Skin of body (tissue), 2 donors: ENCODE results near the gene SLC35F5. TPM values are rescaled to one million over a fixed set of nuclear protein-coding genes. Genes with fewer than 3 reads are reported as not detected.
"Not testable (repeated sequence)": the region's sequence is repeated elsewhere in the genome, so short reads cannot be mapped to it uniquely, and the experiment has no call there.

Source experiments
- DNase-seq: peaks from one replicate; lab custom pipeline; 2025; lab: John Stamatoyannopoulos, UW
- total RNA-seq: library from RNA; depleted of rRNA; stranded (reverse); fragments of >200 nt; gene quantifications from one replicate; pipeline ENCODE4 v1.2.3, GENCODE V29; 2014

SLC35F5 gene
- total RNA-seq, 1 donor from 2014 or later: 136 TPM

- no peak for DNase-seq
Measured at GRCh38 chr2:113698892-113699447, 57.5 kb downstream of the SLC35F5 start.

- not testable (repeated sequence) for DNase-seq
Measured at GRCh38 chr2:113698251-113698650, 58.2 kb downstream of the SLC35F5 start.

GRCh38 chr2:113697516-113697915 lies 58.9 kb downstream of the SLC35F5 start:
- no peak for DNase-seq

- DNase-seq: no peak
Measured at GRCh38 chr2:113694438-113694837, 62.0 kb downstream of the SLC35F5 start.

- no peak for DNase-seq
Measured at GRCh38 chr2:113692698-113693428, 63.6 kb downstream of the SLC35F5 start.

GRCh38 chr2:113690871-113691270 lies 65.6 kb downstream of the SLC35F5 start:
- DNase-seq: not testable (repeated sequence)

- no peak for DNase-seq
Measured at GRCh38 chr2:113686537-113686936, 69.9 kb downstream of the SLC35F5 start.

GRCh38 chr2:113685471-113685870 lies 71.0 kb downstream of the SLC35F5 start:
- no peak for DNase-seq

GRCh38 chr2:113679457-113679856 lies 77.0 kb downstream of the SLC35F5 start:
- no peak for DNase-seq

- no peak for DNase-seq
Measured at GRCh38 chr2:113677330-113677729, 79.1 kb downstream of the SLC35F5 start.

GRCh38 chr2:113676623-113677266 lies 79.7 kb downstream of the SLC35F5 start:
- DNase-seq: no peak

GRCh38 chr2:113675875-113676274 lies 80.6 kb downstream of the SLC35F5 start:
- DNase-seq: no peak

GRCh38 chr2:113672326-113672932 lies 84.0 kb downstream of the SLC35F5 start:
- no peak for DNase-seq

- DNase-seq: not testable (repeated sequence)
Measured at GRCh38 chr2:113669013-113669412, 87.4 kb downstream of the SLC35F5 start.

GRCh38 chr2:113664761-113665533 lies 91.5 kb downstream of the SLC35F5 start:
- not testable (repeated sequence) for DNase-seq

- not testable (repeated sequence) for DNase-seq
Measured at GRCh38 chr2:113663285-113664060, 93.0 kb downstream of the SLC35F5 start.
